Suppressor macrophage treated with lipopolysaccharide for 1 hour (primary cell): ENCODE data around the gene ODAD2.
A peak's percentile ranks its signal among the peaks of the same experiment; 100 is the strongest.

Experiments used
- DNase-seq, 3 donors: peaks; one replicate each; pipeline ENCODE4 v3.0.0-alpha.2; 2020 to 2022

Gene ODAD2

DNA sequence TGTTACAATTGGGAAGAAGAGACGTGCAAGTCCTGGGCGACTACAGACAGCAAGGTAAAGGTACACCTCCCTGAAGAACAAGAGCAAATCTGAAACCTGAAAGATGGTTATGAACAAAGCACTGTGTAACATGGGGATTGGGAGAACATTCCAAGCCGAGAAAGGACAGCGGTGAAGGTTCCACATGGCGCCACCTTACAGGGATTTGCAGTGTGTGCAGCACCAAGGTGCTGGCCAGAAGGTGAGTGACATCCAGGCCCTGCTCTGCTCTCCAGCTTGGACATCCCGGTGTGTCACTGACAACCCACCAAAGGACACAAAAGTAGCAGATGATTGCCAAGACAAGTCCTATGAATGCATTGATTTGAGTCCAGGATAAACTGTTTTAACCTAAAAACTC lies 165.1 kb downstream of the ODAD2 start:
- no peak for DNase-seq

DNA sequence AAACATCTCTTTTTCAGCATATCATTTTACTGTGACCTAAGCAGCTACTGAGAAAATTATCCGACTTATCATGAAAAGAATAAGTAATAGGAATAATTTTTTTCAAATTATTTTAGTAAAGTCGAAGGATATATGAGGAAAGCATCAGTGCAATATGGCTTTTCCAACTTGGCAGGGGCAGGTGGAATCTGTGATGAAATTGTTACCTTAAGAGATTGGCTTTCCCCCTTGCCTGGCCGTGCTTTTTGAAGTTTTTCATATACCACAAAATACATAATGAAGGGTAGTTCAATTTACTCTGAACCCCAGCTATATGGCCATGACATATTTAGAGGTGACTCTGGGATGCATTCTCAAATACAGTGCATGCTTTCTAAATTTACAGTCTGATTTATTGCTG lies 166.1 kb downstream of the ODAD2 start:
- no peak for DNase-seq

DNA sequence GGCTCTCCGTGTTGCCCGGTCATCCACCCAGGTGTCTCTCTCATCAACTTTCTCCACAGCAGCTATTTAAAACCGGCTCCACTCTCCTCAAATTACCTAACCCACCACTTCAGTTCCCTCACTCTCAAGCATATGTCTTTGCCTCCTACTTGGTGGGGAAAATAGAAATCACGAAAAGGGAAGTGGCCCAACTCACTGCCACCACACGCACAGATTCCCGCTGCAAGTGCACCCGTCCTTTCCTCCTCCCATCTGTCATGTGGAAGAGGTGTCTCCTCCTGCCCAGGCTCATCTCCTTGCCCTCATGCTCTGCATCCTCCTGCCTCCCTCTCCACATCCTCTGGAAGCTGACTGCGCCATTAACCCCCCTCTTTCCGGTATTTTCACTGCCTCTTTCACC lies 172.5 kb downstream of the ODAD2 start:
- peak in 2 of 3 donors; percentile 24 to 32 for DNase-seq

DNA sequence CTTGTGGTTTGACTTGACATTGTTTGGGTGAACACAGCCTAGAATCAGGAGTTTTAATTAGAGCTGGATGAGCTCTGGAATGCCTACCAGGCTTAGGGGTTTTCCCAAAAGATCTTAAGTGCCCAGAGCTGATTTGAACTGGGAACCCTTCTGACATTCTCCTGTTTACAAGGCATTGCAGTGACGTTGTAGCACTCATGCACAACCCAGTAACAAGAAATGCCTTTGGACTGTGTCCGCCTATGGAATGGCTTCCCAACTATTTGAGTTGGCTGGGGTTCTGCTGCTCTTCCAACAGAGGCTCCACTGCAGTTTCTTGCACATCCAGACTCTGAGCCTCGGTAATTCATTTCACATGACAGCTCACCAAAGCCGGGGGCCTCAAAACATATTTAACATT lies 176.6 kb downstream of the ODAD2 start:
- no peak for DNase-seq

DNA sequence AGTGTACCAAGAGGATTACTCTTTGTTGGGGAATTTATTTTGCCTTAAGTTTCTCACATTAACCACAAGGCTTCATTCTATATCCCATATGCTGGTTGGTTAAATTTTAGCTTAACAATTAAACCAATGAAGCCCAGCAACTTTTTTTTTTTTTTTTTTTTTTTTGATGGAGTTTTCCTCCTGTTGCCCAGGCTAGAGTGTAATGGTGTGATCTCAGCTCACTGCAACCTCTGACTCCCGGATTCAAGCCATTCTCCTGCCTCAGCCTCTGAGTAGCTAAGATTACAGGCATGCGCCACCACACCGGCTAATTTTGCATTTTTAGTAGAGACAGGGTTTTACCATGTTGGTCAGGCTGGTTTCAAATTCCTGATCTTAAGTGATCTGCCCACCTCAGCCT lies 178.2 kb downstream of the ODAD2 start:
- no peak for DNase-seq

DNA sequence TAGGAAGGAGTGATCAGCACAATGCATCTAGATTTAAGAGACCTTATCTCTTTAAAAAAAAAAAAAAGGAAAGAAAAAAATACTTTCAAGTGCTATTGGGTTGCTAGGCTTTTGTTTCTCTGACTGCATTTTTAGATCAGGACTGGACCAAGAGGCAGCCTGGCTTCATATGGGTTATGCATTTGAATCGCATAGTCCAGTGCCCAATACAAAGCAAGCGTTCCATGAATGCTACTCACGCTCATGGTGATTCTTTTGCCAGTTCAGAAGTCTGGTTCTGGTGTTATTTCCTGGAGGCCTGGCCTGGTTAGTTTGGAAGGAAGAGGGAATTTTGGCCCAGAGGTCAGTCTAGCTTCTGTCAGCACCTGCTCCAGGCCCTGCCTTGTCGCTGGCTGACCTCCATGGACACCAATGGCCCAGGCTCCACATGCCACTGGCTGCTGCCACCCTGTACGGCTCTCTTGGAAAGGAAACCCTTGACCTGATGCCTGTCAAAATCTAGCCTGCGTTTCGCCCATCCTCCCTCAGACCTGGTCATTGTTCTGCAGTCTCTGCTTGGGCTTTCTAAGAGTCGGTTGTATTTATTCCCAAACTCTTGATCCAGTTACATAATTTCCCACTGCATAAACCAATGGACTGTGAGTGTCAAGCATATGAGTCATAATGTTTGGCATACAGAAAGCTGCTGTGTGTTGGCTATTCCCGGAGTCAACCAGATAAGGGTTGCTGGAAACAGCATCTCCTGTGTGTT lies 178.9 kb downstream of the ODAD2 start:
- DNase-seq, result no peak

DNA sequence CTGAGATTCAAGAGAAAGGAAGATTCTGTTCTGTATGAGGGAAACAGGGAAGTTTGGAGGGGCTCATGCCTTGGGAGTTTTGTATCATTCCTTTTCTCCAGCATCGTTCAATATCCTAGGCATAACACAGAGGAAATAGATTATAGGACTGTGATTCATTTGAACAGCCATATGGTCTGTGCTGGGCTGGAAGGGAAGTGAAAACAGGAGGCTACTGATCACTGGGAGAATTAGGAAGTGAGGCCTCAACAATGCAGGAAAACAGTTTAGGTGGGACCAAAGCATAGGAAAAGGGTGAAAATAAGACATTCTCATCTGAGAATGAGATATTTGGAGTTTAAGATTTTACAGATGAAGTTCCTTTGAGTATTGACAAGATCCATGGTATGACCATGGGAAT lies 182.6 kb downstream of the ODAD2 start:
- peak; percentile 42 to 56 (median 51) for DNase-seq

DNA sequence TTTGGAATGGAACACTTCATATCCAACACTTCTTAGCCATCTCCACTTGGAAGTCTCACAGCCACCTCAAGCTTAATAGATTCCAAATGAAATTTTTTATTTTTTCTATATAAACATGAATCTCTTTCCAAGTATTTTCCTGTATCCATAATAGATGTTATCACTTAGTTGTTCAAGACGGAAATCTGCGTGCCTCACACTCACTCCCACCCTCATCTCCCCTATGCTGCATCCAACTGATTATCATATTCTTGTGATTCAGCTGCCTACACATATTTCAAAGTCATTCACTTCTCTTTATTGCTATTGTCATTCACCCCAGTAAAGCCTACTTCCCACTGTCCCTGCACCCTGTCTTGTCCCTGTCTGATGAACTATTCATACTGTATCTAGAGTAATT lies 183.0 kb downstream of the ODAD2 start:
- peak; percentile 11 to 28 (median 23) for DNase-seq

DNA sequence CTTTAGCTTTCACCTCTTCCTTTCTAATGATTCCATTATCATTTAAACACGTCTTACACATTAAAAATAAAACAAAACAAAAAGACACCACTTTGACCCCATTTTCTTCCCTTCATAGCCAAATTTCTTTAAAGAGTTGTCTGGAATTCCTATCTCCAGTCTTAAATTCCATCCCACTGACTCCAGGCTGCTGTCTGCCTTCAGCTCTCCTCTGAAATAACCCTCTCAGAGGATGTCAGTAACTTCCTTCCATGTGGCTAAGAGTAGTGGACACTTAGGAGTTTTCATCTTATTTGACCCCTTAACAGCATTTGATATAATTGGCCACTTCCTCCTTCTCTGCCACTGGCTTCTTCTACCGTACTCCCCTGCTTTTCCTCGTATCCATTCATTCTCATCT lies 183.6 kb downstream of the ODAD2 start:
- no peak for DNase-seq

DNA sequence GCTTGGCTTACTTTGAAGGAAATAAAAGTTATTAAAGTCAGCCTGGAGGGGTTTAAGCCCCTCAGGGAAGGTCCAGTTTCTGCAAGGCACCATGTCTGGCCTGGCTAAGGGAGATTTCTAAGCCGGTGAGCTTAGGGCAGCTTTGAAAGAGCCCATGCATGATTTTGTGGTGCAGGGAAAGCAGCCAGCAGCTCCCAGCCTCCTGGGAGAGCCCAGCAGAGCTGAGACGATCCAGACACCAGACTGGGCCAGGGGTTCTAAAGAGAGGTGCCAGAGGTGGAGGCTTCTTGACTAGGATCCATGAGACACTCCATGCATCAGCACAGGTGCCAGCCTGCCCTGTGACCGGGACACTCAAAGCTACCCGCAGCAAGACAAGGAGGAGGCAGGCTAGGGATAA lies 193.7 kb downstream of the ODAD2 start:
- DNase-seq, result no peak

DNA sequence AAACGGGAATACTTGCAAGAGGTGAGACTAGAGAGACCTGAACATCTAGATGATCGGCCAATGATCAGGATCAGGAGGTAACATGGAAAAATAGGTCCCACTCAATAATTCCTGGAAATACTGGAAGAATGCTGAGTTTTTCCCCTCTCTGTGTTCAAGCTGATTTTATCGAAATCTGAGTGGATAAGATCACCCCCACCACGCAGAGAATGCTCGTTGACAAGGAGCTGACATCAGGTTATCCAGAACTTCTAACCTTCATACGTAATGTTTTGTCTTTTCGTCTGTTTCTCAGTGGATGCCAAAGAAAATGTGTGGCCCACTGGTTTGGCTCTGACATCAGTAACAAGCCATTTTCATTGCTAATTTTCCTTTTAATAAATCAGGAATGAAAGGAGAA lies 194.7 kb downstream of the ODAD2 start:
- DNase-seq, result no peak

DNA sequence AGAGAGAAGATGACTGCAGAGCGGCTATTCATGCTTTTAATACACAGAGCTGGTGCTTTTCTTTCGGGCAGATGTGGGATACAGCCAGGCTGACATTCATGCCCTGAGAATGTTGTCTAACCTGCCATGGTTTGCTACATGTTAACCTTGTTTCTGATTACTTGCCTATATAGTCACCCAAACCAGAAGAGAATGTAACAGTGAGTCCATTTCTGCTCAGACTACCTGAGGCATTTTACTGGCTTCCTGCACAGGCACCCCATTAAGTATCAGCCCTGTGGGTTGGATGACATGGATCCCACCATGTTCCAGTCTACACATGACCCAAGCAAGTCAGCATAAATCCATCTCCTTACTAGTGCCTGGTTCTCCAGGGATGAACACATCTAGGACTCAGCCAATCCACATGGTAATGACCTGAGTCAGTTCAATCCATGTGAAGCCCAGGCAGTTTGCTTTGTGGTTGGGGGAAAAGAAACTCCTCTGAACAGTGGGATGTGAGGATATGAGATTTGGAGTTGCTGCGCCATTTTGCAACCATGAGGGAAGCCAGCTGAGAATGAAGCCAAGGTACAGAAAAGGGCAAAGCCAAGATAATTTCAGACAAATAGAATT lies 197.6 kb downstream of the ODAD2 start:
- DNase-seq, result no peak

DNA sequence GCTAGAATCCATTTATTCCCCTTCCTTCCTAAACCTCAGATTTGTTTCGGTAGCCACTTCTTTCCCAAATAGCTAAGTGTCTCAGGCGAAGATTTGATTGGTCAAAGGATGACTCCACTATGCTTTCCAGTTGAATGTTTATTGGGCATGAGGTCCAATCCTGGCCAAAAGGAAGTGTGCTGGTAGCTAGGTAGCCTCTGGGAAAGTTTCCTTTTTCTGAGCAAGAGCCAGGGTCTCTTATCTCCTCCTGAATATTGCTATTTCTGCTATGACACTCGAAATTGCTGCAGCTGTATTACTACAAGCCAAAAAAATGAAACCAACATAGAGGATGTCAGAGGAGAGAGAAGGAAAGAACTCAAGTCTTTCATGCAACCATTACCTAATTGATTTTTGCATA lies 199.8 kb downstream of the ODAD2 start:
- DNase-seq, result no peak

DNA sequence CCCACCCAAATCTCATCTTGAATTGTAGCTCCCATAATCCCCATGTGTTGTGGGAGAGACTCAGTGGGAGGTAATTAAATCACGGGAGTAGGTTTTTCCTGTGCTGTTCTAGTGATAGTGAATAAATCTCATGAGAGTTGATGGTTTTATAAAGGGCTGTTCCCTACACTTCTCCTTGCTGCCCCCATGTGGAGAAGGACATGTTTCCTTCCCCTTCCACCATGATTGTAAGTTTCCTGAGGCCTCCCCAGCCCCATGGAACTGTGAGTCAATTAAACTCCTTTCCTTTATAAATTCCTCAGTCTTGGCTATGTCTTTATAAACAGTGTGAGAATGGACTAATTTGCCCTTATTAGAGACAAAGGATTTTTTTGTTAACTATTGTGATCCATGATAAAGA lies 204.7 kb downstream of the ODAD2 start:
- peak in 2 of 3 donors; percentile 7 to 9 for DNase-seq

DNA sequence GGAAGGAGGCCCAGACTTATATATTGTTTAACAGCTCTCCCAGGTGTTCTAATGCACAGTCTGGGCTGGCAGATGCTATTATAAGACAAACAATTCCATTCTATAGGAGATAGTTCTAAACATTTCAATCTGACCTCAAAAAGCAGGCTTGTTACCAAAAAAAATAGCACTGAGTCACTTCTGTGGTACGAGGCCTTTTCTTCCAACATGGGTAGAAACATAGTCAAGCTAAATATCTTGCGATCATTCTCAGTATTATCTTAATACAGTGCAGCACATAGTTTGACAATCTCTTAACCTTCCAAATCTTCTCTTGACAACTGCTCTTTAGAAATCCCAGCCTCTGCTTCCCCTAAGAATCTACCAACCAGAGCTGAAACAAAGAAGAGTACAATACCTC lies 206.7 kb downstream of the ODAD2 start:
- no peak for DNase-seq

DNA sequence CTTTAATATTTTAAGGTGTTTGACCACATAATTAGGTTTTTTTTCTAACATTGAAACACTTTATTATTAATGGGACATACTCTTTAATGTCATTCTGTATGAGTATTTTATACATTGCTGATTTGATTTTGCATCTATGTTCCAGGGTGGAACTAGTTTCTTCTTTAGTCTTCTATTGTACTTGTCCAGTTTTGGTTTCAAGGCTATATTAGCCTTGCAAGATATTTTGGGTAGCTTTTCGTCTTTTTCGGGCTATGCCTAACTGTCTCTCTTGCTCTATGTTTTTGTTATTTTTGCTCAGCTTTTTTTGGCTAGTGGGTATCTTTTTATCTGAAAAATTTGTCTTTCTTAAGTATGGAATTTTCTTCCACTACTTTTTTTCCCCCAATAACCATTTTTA lies 214.6 kb downstream of the ODAD2 start:
- no peak for DNase-seq

DNA sequence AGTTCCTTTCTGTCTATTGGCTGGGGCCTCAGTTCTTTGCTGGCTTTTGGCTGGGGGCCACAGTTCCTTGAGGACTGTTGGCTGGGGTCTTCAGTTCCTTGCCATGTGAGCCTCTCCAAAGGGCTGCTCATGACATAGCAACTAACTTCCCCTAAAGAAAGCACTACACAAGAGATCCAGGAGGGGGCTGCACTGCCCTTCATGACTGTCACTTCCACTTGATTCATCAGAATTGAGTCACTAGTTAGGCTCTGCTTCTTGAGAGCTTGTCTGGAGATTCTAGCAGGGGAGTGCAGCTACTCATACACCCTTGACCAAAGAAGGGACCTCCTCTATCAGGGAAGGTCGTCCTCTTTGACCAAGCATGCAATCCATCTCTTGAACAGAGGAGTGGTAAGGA lies 215.2 kb downstream of the ODAD2 start:
- DNase-seq, result peak; percentile 81 to 88 (median 84)

DNA sequence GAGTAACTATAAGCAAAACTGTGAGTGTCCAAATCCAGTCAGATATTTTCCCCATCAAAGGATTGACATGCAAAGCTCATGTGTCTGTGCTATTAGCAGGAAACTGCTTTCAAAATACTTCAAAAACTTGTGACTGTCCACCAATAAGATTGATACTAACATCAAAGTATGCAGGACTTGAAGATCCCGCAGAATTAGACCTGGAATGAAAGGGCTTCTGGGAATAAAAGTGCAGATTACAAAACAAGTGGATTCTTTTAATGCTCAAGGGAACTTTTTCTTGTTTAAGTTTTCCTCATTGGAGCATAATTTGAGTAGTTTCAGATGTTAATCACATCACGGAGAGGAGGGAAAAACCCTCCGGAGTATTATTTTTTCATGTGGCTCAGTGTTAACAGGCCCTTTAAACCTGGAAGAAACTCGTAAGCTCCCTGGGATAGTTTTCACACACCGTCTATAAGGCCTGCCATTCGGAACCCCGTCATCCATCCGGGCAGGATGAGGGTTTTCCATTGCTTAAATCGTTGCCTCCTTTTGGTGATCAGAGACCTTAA lies 219.3 kb downstream of the ODAD2 start:
- DNase-seq, result no peak

DNA sequence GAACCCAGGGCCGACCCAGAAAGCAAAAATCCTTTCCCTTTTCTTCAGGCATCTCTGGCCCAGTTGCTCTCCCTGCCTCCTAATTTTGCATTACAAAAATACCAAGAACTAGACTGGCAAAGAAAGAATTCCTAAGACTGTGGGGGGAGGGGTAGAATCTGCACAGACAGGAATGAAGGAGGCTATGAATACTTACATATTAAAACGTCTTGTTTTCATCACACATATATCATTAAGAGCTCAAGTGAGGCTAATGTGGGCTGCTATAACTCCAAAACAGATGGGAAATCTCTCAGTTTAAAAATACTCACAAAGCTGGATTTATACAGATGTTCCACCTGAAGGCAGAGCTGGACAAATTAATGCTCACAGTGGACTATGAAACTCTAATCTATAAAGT lies 224.0 kb downstream of the ODAD2 start:
- DNase-seq, result no peak

DNA sequence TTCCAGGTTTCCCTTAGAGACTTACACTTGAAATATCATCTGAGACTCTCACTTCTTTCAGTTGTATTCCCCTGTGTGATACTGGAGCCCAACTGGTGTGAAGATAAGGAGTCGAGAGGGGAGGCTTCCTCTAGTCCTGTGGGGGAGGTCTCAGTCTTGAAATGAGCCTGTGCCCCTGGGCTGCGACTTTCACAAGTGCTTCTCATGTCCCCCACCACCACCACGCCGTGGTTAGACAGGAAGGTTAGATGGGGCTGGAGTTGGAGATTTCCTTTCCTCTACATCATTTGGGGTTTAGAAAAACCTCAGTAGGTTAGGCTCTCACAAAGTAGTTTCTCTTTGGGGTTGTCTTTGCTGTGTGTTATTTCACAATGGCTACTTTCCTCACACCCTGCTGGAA lies 227.6 kb downstream of the ODAD2 start:
- no peak for DNase-seq

DNA sequence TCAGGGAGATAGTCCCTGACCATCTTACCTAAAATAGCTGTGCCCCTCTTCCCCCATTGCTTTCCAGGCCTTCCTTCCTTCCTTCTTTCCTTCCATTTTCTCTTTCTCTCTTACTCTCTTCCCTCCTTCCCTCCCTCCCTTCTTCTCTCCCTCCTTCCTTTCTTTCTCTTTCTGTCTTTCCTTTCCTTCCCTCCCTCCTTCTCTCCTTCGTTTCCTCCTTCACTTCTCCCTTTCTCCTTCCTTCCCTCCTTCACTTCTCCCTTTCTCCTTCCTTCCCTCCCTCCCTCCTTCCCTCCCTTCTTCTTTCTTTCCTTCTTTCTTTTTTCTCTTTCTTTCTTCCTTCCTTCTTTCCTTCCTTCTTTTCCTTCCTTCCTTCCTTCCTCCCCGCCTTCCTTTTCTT lies 228.7 kb downstream of the ODAD2 start:
- no peak for DNase-seq
